Right ventricle myocardium inferior (tissue), 1 donor: ENCODE measurements around the gene PIBF1. TPM values are rescaled to one million over a fixed set of nuclear protein-coding genes. Genes with fewer than 3 reads are reported as not detected.
"Not testable (repeated sequence)": the region's sequence is repeated elsewhere in the genome, so short reads cannot be mapped to it uniquely, and the experiment has no call there.

Experiments used
- ATAC-seq: fragments of 200-7000 bp; cut with Tn5 transposase; one replicate; pipeline ENCODE4 v1.9.1; 2020; ENCODE audit warnings: mild to moderate bottlenecking, moderate library complexity
- DNase-seq: peaks from one replicate; pipeline ENCODE4 v3.0.0; 2021; ENCODE audit errors: missing footprints
- intact Hi-C: fragments of 100-400 bp; cut with DNase I; formaldehyde crosslinking; loops from one replicate; pipeline ENCODE4 v1.11.0; 2022
- total RNA-seq: library from RNA; stranded (reverse); fragmentation: NEBNext Ultra II Directional; extraction: Animal tissue kit (Norgen Biotek cat#: 25700); gene quantifications from one replicate; pipeline ENCODE4 v1.2.1, GENCODE V29; 2021
- donor health status: DM: no; HTN: yes; CAD: no; lungs with severe emphysema.

PIBF1 gene
- total RNA-seq, 1 donor from 2014 or later = 16.3 TPM

- DNase-seq (no peak), ATAC-seq (no peak)
- intact Hi-C loops = no loop called here
Observed at GRCh38 chr13:72808917-72809500, 27.1 kb downstream of the PIBF1 start.

GRCh38 chr13:72820156-72820897, 38.4 kb downstream of the PIBF1 start:
- intact Hi-C loops = no loop called here
- ATAC-seq (no peak), DNase-seq (no peak)

- no peak for ATAC-seq
- DNase-seq = no peak
- intact Hi-C loops = no loop called here
Observed at GRCh38 chr13:72820898-72821279, 39.0 kb downstream of the PIBF1 start.

GRCh38 chr13:72823081-72823480, 41.1 kb downstream of the PIBF1 start:
- no peak for ATAC-seq
- intact Hi-C loops = no loop called here
- no peak for DNase-seq

- intact Hi-C loops = no loop called here
- DNase-seq = no peak
- no peak for ATAC-seq
Observed at GRCh38 chr13:72823724-72824123, 41.8 kb downstream of the PIBF1 start.

GRCh38 chr13:72834601-72835000, 52.7 kb downstream of the PIBF1 start:
- intact Hi-C loops = no loop called here
- ATAC-seq (no peak), DNase-seq (no peak)

- DNase-seq (no peak), ATAC-seq (no peak)
- intact Hi-C loops = loop anchor here (2.0 kb wide), 1 partner anchor 869 kb away; no protein-coding TSS in a partner anchor
Observed at GRCh38 chr13:72839831-72840426, 58.0 kb downstream of the PIBF1 start.

- no peak for ATAC-seq
- intact Hi-C loops = no loop called here
Observed at GRCh38 chr13:72842991-72843390, 61.1 kb downstream of the PIBF1 start.

GRCh38 chr13:72845148-72845547, 63.2 kb downstream of the PIBF1 start:
- intact Hi-C loops, ATAC-seq, DNase-seq: not testable (repeated sequence)

More at GRCh38 chr13:72842991-72843390, 61.1 kb downstream of the PIBF1 start:
- DNase-seq = no peak

GRCh38 chr13:72849571-72849970, 67.6 kb downstream of the PIBF1 start:
- intact Hi-C loops = no loop called here
- DNase-seq (no peak), ATAC-seq (no peak)

GRCh38 chr13:72850959-72851677, 69.2 kb downstream of the PIBF1 start:
- no peak for DNase-seq
- intact Hi-C loops = no loop called here
- ATAC-seq = no peak

DNA sequence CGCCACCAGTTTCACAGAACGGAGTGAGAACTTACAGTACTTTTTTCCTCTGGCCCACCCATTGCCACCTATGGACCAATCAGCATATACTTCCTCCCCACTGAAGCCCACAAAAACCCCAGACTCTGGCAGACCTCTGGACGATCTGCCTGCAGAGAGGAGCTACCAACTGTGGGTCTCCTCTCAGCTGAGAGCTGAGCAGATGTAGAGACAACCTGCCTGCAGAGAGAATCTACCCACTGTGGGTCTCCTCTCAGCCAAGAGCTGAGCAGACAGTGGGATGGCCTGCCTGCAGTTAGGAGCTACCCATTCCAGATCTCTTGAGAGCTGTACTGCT, 69.7 kb downstream of the PIBF1 start:
- ATAC-seq (no peak), DNase-seq (no peak)
- intact Hi-C loops = no loop called here

- intact Hi-C loops = no loop called here
- DNase-seq (no peak), ATAC-seq (no peak)
Observed at GRCh38 chr13:72852207-72852606, 70.3 kb downstream of the PIBF1 start.

DNA sequence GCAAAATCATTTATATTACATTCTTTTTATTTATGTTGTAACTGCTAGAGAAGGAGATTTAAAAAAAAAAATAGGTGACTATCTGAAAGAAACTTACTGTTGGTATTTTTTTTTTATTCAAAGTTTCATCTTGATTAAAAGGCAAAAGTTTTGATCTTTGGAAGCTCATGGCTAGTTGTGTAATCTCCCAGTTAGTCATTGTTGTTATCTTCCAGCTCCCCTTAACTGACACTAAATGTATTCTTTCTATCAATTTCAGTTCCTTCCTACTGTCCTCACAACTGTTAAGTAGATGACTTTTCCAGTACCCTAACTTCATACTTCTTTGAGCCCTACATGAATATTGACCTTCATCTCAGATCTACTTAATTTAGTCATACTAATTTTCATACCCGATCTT, 71.1 kb downstream of the PIBF1 start:
- intact Hi-C loops = no loop called here
- ATAC-seq (no peak), DNase-seq (no peak)

GRCh38 chr13:72864142-72865011, 82.4 kb downstream of the PIBF1 start:
- ATAC-seq (no peak), DNase-seq (no peak)
- intact Hi-C loops = no loop called here

DNA sequence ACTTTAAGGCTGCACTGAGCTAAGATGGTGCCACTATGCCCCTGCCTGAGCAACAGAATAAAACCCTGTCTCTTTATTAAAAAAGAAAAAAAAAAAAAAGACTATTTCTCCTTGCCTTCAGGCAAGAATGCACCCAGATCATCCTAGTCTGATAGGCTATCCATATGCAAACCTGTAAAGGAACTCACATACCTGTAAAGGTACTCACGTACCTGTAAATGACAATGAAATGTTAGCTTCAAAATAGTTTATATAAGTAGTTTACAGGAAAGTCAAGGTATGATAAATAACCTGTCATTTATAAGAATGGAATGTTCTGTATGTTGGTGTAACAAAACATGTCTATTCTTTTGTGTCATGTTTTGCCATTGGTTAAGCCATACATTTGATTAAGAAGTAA, 86.3 kb downstream of the PIBF1 start:
- ATAC-seq (no peak), DNase-seq (no peak)
- intact Hi-C loops = no loop called here

DNA sequence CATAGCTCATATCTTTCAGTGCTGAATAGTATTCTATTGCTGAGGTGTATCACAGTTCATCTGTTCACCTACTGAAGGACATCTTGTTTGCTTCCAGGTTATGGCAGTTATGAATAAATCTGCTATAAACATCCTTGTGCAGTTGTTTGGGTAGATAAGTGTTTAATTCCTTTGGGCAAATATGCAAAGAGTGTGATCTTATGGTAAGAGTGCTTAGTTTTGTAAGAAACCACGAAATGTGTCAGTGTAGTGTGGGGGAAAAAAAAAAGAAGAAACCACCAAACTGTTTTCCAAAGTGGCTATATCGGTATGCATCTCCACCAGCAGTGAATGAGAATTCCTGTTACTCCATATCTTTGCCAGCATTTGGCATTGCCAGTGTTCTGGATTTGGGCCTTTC, 93.3 kb downstream of the PIBF1 start:
- intact Hi-C loops = no loop called here

DNA sequence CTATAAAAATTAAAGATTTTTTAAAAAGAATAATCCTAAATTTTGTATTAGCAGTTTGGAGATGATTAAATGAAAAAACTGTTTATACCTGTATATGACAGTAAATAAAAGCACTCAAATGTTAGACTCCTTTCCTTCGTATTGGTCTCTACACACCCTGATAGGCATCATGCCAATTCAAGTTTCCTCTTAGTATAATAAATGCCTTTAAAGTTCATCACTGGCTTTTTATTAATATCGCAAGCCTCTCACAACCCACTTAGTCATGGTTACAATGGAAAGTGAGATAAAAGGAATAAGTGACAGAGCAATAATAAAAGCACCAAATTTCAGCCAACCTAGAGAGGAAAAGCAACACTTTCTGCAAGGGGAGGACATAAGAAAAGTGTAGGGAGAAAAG, 102.2 kb downstream of the PIBF1 start:
- DNase-seq (no peak), ATAC-seq (no peak)
- intact Hi-C loops = no loop called here

More for the DNA sequence above, 93.3 kb downstream of the PIBF1 start:
- ATAC-seq = no peak
- DNase-seq = no peak
